GM21576 (cell line): ENCODE results near the gene CRIM1.

ENCODE experiments used
- ATAC-seq: cut with Tn5 transposase; IDR thresholded peaks from one replicate; pipeline ENCODE4 v1.9.1; 2021; ENCODE audit warnings: mild to moderate bottlenecking, moderate library complexity; ENCODE audit not compliant: unreplicated experiment

Gene CRIM1

GRCh38 chr2:36511858-36512603 lies 156.5 kb downstream of the CRIM1 start:
- ATAC-seq = peak; percentile 40

GRCh38 chr2:36512705-36513104 lies 157.1 kb downstream of the CRIM1 start:
- no peak for ATAC-seq

- peak; percentile 45 for ATAC-seq
Measured at GRCh38 chr2:36513661-36514060, 158.1 kb downstream of the CRIM1 start.

DNA sequence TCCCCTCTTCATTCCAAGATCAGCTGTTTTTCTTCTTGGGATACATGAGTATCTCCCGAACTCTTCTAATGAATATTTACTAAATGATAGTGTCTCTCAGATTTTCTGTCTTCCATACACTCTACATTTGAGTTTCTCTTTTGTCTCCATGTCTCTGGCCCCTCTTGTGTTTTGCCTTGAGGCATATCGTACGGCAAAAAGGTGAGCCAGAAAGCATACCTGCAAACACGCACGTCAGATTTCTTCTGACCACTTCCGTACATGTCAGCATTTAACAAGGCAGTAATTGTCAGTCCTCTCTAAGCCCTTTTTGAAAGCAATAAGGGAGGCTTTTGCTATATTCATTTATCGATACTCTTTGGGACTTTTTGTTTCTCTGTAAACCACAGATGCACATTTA lies 160.0 kb downstream of the CRIM1 start:
- no peak for ATAC-seq

- ATAC-seq = no peak
Measured at GRCh38 chr2:36516136-36516870, 160.7 kb downstream of the CRIM1 start.

GRCh38 chr2:36520431-36520830 lies 164.9 kb downstream of the CRIM1 start:
- no peak for ATAC-seq

- ATAC-seq = no peak
Measured at GRCh38 chr2:36523153-36523552, 167.6 kb downstream of the CRIM1 start.

GRCh38 chr2:36525245-36525644 lies 169.7 kb downstream of the CRIM1 start:
- ATAC-seq = no peak

DNA sequence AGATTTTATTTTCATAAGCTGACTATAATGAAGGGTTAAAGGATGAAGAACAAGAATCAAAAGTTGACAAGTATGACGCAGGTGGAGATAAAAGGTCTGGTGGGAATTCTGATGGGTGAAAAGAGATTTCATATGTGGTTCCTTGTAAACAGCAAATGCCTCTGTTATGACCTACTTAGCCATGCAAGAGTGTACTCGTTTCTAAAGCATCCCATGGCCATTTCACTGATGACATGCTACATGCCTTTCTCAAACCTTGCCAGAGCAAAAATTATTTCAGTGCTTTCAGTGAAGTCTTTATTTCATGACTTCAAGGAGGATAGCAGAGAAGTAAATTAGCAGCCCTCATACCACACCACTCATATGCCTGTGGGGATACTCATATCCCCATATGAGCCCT lies 170.6 kb downstream of the CRIM1 start:
- ATAC-seq = no peak

DNA sequence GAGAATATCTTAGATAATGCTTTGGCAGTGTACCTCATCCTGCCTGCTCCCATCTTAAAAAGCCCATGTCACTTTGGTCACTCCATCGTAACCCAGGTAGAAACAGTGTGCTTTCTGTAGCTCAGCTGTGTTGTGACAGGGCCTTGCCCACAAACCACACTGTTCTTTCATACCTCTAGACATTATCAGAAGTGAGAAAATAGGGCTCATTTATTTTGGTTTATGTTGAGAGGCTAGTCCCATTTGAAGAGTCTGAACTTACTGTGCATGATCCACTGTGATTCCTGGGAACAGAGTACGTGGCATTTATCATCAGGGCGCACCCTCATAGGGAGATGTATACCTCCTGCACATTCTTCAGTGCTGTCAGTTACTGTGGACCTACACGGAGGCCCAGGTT lies 172.7 kb downstream of the CRIM1 start:
- ATAC-seq = peak; percentile 55

DNA sequence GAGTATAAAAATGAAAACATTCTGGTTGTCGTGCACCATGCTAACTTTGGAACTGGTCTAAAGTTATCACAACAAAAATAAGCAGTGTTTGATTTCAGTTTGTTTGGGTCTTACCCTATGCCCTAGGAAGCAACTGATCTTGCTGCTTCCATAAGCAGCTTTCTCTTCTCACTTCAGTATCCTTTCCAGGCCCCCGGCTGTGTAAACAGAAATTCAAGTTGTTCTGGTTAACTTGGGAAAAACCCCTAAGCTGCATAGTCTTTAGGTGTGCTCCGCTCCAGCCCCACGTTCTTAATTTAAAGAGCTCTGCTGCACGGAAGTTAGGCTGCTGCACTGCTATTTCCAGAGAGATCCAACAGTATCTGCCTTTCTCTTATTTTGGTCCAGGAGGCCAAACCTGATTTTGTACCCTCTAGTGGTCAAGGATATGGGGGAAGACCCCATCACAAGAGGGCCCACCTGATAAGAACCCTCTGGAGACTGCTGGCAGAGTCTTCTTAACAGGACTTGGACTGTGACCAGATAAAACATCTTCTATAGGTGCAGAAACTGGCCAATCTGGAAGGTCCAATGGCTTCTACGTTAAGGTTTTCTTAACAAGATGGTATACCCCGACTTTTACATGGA lies 173.3 kb downstream of the CRIM1 start:
- ATAC-seq = peak; percentile 1

- ATAC-seq = peak; percentile 90
Measured at GRCh38 chr2:36530178-36530982, 174.8 kb downstream of the CRIM1 start.

GRCh38 chr2:36530983-36531354 lies 175.4 kb downstream of the CRIM1 start:
- ATAC-seq = peak; percentile 29

- no peak for ATAC-seq
Measured at GRCh38 chr2:36534275-36534799, 178.8 kb downstream of the CRIM1 start.

DNA sequence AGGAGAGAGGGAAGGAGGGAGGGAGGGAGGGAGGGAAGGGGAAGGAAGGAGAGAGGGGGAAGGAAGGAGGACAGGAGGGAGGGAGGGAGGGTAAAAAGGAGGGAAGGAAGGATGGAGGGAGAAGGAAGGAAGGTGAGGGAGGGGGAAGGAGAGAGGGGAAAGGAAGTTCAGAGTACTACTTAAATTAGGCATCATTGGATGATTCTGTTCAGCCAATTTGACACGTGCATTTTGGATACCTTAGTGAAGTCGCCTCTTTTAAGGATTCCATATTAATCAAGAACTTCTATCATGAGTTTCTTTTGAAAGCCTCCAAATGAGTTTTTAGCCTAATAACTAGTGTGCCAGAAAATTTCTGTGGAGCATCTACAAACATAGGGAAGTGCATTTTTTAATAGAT lies 179.5 kb downstream of the CRIM1 start:
- no peak for ATAC-seq

DNA sequence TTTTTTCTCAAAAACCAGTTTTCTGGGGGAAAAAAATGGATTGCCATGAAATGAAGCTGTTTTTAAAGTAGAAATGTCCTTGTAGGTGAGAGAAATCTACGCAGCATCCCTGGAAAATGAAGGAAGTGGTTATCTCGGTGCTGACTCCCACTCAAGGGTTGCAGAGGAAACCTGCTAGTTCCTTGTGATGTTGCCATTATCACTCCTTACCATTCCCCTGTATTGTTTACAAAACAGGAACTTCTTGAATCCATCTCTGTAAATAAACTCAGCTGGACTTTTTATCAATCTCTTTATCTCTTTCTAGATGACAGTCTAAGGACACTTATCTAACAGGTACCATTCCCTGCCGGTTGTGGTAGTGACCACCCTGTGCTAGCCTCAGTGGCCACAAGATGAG lies 181.2 kb downstream of the CRIM1 start:
- no peak for ATAC-seq

DNA sequence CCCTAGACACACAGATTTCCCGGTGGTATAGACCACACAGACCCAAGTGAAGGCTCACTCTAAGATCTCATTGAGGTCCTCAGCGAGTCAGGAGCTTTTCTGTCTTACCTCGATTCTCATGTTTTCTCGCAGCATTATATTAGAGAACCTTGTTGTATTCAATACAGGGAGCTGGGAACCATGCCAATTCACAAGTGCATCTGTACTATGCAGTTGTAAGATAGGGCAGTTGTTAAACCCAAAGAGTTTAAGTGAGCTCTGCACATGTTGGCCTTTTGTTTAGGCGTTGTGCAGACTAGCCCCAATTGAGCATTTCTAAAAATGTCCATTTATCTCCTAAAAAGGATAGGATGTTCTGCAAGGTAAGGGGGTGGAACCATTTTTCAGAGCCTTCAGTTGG lies 182.8 kb downstream of the CRIM1 start:
- no peak for ATAC-seq

DNA sequence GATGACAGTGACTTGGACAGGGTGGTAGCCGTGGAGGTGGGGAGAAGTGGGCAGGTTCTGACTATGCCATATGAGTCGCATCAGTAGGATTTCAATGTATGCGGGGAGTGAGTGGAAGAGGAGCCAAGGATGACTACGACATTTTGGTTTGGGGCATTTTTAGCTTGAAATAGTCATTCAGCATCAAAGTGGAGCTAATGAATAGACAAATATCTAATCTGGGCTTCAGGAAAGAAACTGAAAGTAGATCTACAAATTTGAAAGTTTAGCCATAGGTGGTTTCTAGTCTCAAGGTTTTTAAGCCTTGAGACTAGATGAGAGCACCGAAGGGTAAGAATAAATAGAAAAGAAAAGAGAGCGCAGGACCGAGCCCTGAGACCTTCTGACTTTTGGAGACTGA lies 184.1 kb downstream of the CRIM1 start:
- peak; percentile 47 for ATAC-seq

DNA sequence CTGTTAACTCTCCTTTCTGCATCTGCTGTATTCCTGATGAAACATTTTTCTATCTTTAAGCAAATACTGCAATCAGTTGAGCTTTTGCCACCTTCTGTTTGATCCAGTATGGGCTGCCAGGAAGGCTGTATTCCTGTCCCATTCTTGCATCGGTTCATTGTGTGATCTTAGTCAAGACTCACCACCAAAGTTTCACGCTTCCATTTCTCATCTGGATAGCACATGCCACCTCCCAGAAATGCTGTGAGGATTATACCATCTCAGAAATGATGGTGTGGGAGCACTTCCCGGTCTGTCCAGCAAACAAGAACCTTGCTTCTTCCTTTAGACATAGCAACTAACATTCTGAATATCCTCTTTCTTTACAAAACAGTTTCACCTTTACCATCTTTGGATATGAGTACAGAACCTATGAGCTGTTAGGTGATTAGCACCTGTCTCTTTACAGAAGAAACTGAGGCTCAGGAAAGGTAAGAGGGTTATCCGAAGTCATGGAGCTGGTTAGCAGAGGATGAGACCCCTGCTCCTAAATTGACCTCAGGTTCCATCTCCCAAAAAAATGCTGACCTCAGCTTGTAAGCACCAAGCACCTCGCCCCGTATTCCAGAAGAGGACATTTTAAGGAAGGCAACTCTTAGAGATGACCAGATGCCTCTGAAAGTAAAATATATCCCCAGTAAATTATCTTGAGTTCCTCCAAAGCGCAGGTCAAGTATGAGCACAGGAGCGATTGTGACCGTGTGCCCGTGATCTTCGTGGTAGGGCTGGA lies 185.6 kb downstream of the CRIM1 start:
- ATAC-seq = no peak

- ATAC-seq = no peak
Measured at GRCh38 chr2:36541891-36542595, 186.5 kb downstream of the CRIM1 start.
